ENCODE results near the gene FHIP1B. TPM values are rescaled to one million over a fixed set of nuclear protein-coding genes. Genes with fewer than 3 reads are reported as not detected.
"Not testable (repeated sequence)": the region's sequence is repeated elsewhere in the genome, so short reads cannot be mapped to it uniquely, and the experiment has no call there.

FHIP1B gene
- total RNA-seq, 1 donor from 2014 or later: 29.3 TPM

DNA sequence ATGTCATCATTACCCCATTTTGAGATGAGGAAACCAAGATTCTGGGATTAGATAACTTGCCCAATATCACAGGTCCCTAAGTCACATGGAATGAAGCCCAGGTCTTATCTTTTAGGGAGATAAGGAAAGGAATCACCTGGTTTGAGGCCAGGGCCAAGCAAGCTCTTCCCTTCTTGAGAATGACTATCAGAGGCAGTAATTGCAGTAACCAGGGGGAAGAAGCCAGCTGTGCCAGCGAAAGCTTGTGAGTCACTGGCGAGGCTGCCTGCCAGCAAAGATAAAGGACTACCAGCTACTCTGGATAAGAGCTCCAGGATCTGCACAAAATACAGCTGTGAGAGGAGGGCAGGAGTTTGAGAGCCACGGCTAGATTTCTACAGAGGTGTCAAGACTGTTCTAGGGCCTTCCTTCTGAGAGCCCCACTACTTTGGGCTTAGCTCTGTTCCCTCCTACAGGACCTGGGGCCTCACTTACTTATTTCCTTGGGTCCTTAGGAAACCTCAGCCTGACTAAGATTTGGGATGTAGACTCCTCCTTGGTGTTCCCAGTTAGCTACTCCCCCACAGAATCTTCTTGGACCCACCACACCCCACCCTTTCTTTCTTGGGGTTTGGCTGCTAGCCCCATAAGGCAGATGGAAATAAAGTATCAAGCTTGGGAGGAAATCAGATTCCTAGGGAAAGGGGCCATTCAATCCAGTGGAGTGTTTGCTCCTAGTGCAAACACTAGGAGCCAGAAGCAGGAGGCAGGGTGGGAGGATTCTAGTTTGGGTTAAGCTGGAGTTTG, 15.5 kb upstream of the FHIP1B start:
- TF ChIP-seq, protein P1, sequence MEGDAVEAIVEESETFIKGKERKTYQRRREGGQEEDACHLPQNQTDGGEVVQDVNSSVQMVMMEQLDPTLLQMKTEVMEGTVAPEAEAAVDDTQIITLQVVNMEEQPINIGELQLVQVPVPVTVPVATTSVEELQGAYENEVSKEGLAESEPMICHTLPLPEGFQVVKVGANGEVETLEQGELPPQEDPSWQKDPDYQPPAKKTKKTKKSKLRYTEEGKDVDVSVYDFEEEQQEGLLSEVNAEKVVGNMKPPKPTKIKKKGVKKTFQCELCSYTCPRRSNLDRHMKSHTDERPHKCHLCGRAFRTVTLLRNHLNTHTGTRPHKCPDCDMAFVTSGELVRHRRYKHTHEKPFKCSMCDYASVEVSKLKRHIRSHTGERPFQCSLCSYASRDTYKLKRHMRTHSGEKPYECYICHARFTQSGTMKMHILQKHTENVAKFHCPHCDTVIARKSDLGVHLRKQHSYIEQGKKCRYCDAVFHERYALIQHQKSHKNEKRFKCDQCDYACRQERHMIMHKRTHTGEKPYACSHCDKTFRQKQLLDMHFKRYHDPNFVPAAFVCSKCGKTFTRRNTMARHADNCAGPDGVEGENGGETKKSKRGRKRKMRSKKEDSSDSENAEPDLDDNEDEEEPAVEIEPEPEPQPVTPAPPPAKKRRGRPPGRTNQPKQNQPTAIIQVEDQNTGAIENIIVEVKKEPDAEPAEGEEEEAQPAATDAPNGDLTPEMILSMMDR (IDR thresholded peaks at IDR 0.05; ENCODE audit: unreplicated experiment): no peak
- no peak overlapping the region for H3K27ac Mint-ChIP-seq (ENCODE audit: unreplicated experiment)
- DNase-seq (ENCODE audit: low spot score): no peak
- H3K27me3 Mint-ChIP-seq (ENCODE audit: unreplicated experiment): peaks cover 3% of the 10 kb centered on the region
- no peaks in the 10 kb centered on the region for H3K36me3 Mint-ChIP-seq (ENCODE audit: low read depth, unreplicated experiment)
- no peak overlapping the region for H3K4me3 Mint-ChIP-seq (ENCODE audit: unreplicated experiment)
- no peaks in the 10 kb centered on the region for H3K9me3 Mint-ChIP-seq (ENCODE audit: unreplicated experiment)
- no peaks in the 10 kb centered on the region for H3K4me1 Mint-ChIP-seq (ENCODE audit: unreplicated experiment)

DNA sequence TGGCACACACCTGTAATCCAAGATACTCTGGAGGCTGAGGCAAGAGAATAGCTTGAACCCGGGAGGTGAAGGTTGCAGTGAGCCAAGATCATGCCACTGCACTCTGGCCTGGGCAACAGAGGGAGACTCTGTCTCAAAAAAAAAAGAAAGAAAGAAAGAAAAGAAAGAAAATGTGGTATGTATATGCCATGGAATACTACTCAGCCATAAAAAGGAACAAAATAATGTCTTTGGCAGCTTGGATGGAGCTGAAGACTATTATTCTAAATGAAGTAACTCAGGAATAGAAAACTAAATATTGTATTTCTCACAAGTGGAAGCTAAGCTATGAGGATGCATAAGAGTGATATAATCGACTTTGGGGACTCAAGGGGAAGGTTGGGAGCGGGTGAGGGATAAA, 14.5 kb upstream of the FHIP1B start:
- H3K9me3 Mint-ChIP-seq (ENCODE audit: unreplicated experiment); H3K4me1 Mint-ChIP-seq (ENCODE audit: unreplicated experiment); H3K27ac Mint-ChIP-seq (ENCODE audit: unreplicated experiment); H3K4me3 Mint-ChIP-seq (ENCODE audit: unreplicated experiment); H3K27me3 Mint-ChIP-seq (ENCODE audit: unreplicated experiment); DNase-seq (ENCODE audit: low spot score); H3K36me3 Mint-ChIP-seq (ENCODE audit: low read depth, unreplicated experiment): not testable (repeated sequence)

DNA sequence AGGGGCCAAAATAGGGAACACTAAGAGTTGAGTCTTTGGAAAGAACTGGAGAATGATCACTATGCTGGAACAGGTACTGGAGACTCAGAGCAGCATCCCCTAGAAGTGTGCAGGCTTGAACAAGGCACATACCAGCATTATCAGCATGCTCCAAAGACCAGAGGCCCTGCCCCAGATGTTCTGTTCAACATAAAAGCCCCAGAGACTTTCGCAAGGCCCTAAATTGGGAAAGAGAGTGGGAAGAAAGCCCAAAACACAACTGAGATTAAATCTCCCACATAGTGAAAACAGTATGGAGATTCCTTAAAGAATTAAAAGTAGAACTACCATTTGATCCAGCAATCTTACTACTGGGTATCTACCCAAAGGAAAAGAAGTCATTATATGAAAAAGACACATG, 13.8 kb upstream of the FHIP1B start:
- DNase-seq (ENCODE audit: low spot score): no peak
- no peak overlapping the region for H3K4me3 Mint-ChIP-seq (ENCODE audit: unreplicated experiment)
- H3K4me1 Mint-ChIP-seq (ENCODE audit: unreplicated experiment): no peaks in the 10 kb centered on the region
- TF ChIP-seq, protein P1 (IDR thresholded peaks at IDR 0.05; ENCODE audit: unreplicated experiment): no peak
- H3K27ac Mint-ChIP-seq (ENCODE audit: unreplicated experiment): no peak overlapping the region
- peaks cover 6% of the 10 kb centered on the region for H3K27me3 Mint-ChIP-seq (ENCODE audit: unreplicated experiment)
- H3K9me3 Mint-ChIP-seq (ENCODE audit: unreplicated experiment): no peaks in the 10 kb centered on the region
- no peaks in the 10 kb centered on the region for H3K36me3 Mint-ChIP-seq (ENCODE audit: low read depth, unreplicated experiment)

DNA sequence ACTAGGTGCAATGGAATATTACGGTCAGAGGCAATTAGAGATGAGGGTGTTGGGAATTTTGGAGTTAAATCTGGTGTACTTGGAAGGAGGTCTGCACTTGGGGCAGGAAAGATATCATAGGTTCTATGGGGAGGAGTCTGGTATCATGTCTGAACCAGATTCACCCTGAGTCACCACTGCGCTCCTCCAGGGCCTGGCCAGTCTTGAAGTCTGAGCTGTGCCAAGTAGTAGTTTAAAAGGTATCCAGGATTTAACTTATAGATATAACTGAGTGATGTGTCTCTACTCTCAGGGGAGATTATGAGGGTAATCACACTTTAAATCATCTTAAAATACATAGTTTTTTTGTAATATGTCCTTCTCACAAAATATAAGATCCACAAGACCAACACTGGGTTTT, 11.1 kb upstream of the FHIP1B start:
- no peaks in the 10 kb centered on the region for H3K9me3 Mint-ChIP-seq (ENCODE audit: unreplicated experiment)
- peaks cover 8% of the 10 kb centered on the region for H3K27me3 Mint-ChIP-seq (ENCODE audit: unreplicated experiment)
- TF ChIP-seq, protein P1 (IDR thresholded peaks at IDR 0.05; ENCODE audit: unreplicated experiment): no peak
- H3K4me3 Mint-ChIP-seq (ENCODE audit: unreplicated experiment): no peak overlapping the region
- H3K4me1 Mint-ChIP-seq (ENCODE audit: unreplicated experiment): no peaks in the 10 kb centered on the region
- no peak for DNase-seq (ENCODE audit: low spot score)
- H3K27ac Mint-ChIP-seq (ENCODE audit: unreplicated experiment): no peak overlapping the region
- H3K36me3 Mint-ChIP-seq (ENCODE audit: low read depth, unreplicated experiment): no peaks in the 10 kb centered on the region

DNA sequence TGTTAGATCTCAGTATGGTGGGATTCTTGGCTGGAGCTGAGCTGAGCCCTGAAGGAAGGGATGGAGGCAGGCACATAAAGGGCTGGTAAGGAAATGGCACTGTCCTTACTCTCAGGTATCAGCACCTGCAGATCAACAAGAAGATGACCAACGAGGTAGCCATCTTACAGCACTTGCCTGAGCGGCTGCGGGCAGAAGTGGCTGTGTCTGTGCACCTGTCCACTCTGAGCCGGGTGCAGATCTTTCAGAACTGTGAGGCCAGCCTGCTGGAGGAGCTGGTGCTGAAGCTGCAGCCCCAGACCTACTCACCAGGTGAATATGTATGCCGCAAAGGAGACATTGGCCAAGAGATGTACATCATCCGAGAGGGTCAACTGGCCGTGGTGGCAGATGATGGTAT, 6.9 kb upstream of the FHIP1B start:
- no peak for DNase-seq (ENCODE audit: low spot score)
- H3K4me3 Mint-ChIP-seq (ENCODE audit: unreplicated experiment): no peak overlapping the region
- no peaks in the 10 kb centered on the region for H3K36me3 Mint-ChIP-seq (ENCODE audit: low read depth, unreplicated experiment)
- peaks cover 8% of the 10 kb centered on the region for H3K27me3 Mint-ChIP-seq (ENCODE audit: unreplicated experiment)
- no peaks in the 10 kb centered on the region for H3K4me1 Mint-ChIP-seq (ENCODE audit: unreplicated experiment)
- no peak overlapping the region for H3K27ac Mint-ChIP-seq (ENCODE audit: unreplicated experiment)
- TF ChIP-seq, protein P1 (IDR thresholded peaks at IDR 0.05; ENCODE audit: unreplicated experiment): no peak
- H3K9me3 Mint-ChIP-seq (ENCODE audit: unreplicated experiment): no peaks in the 10 kb centered on the region

Measured in endothelial cell (in vitro differentiated cells).